NCI-H1417 treated with DMSO at 0.1 percent for 48 hours (cell line): ENCODE data around the gene CTNNBL1.

Experiments used
- DNase-seq: peaks from one replicate; lab custom pipeline; 2025; lab: John Stamatoyannopoulos, UW

Gene CTNNBL1

DNA sequence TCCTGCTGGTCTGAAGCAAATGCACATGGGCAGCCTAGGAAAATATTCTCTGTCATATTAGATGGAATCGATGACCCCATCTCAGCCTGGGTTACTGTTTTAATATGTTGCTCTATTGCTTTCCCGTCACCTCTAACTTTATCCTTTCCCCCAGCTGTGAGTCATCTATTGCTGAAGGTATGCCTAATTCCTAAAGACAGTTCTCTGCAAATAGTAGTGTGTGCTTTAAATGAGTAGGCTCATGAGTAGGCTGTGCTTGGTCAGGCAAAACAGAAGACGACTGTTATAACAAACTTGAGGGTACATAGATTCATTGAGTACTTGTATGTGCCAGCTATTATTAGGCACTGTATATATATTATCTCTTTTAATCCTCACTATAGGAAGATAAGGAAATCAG lies 47.2 kb downstream of the CTNNBL1 start:
- DNase-seq = no peak

- DNase-seq = no peak
These were observed 47.7 kb downstream of the CTNNBL1 start for GRCh38 chr20:37741570-37741969.

DNA sequence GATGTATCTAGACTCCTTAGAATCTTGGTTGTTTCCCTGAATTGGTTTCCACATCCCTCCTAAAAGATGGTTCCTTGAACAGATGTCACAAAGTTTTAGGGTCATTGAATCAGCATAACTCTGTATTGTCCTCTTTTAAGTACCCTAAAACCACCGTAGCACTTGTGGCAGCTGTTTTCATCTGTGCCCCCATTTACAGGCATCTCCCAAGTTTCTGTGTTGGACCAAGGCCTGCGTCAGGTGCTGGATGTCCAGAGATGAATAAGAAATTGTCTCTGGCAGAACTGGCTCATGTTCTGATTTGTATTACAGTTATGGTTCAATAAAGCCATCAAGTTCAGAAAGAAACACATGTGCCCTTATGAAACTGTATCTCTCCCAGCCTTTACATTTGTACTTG lies 48.3 kb downstream of the CTNNBL1 start:
- no peak for DNase-seq

GRCh38 chr20:37744347-37744746 lies 50.5 kb downstream of the CTNNBL1 start:
- DNase-seq = no peak

GRCh38 chr20:37745553-37745952 lies 51.7 kb downstream of the CTNNBL1 start:
- DNase-seq = no peak

DNA sequence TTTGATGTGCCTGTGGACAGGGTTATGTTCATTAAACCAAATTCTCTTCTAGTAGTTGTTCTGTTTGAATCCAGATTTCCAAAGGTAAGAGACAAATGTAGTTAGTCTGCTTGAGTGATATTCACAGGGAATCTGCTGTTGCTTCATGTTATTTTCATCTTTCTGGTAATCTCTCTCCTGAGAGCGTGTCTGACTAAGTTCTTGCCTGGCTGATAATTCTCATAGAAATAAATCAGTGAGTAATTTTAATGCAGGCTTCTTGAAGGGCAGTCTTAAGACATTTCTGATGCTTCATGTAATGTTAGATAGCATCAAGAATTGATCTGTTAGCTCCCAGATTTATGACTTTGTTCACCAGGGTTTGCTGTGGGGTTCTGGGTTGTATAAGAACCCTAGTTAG lies 54.2 kb downstream of the CTNNBL1 start:
- DNase-seq = no peak

DNA sequence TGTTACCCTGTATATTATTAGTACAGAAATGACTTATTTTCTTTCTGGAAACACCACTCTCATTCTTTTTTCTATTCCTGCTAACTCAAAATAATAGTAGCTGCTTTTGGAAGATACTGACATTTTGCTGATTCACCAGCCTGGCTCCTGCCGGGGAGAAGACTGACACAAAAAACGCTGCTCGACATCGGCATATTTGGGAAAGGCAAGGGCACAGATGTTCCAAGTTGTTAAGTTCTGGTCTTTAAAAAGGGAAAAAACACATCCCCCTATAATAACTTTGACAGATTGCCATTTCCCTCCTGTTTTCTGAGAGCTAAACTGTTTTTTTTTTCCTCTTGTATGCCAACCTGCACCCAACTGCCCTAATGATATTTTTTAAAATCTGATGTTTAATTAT lies 55.4 kb downstream of the CTNNBL1 start:
- DNase-seq = no peak

DNA sequence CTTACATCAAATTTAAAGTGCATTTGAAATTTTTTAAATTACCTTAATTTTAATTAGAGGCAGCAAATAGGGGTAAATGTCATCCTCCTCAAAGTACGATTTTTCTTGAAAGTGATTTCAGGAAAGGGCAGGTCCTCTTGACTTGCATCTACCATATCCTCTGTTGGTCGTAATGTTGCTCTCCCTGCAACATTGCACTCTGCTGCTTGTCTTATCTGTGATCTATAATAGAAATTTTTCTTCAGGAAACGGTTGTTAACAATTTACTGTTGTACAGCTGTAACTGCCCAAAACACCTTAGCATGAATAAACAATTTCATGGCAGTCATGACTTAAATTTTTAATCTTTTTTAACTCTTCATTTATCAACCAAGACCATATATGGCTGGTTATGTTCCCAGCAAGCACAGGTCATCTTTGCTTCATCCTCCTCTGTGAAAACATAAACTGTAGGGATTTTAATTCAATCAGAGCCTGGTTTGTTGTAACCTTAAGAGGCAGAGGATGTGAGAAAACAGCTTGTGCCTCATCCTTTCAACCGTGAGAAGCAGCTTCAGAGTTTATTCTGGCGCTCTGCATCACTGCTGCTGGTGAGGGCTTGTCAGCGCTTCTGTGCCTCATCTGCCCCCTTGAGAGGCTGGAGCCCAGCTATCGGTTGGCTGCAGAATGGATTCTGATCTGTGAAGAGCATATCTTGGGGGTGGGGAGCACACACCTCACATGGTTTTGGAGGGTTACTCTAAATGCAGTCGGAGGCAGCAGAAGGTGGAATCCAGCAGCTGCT lies 56.0 kb downstream of the CTNNBL1 start:
- no peak for DNase-seq

DNA sequence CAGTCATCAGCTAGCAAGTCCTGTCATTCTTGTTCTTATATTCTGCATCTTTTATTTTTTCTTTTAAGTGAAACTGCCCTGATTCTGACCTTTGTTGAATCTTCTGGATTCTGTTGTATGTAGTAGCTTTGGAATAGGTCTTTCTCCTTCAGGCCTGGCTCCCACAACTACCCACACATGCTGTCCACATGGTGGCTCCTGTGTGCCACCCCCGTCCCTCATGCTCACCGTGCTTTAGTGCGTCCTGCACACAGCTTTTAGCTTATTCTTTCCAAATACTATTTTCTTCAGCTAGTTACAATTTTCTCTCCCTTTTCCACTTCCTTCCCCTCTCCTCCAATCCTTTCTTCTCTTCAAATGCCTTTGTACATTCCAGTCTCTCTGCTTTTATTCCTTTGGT lies 61.8 kb downstream of the CTNNBL1 start:
- DNase-seq = no peak

- DNase-seq = no peak
These were observed 62.4 kb downstream of the CTNNBL1 start for GRCh38 chr20:37756234-37756633.

- DNase-seq = no peak
These were observed 63.7 kb downstream of the CTNNBL1 start for GRCh38 chr20:37757550-37757949.

GRCh38 chr20:37758332-37758731 lies 64.5 kb downstream of the CTNNBL1 start:
- DNase-seq = no peak

DNA sequence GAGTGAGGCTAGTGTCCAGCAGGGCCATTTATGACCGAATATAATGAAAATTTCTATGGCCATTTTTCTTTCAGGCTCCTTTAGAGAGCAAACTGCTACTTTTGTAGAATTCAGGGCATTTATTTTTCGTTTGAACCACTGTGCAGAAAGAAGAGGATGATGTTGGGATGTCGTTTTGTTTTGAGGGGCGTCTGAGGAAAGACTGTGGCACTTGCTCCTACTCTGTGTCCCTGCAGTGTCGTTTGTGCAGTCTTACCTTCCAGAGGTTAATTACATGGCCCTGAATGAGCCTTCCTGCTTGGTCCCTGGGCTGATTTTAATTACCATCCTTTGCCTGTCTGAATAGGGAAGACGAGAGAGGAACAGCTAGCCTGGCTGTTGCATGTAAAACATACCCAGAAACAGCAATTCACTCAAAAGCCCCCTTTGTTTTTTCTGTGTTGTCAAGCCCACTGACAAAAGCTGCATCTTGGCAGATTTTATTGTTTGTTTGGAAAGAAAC lies 65.3 kb downstream of the CTNNBL1 start:
- no peak for DNase-seq

- no peak for DNase-seq
These were observed 66.0 kb downstream of the CTNNBL1 start for GRCh38 chr20:37759761-37760209.

DNA sequence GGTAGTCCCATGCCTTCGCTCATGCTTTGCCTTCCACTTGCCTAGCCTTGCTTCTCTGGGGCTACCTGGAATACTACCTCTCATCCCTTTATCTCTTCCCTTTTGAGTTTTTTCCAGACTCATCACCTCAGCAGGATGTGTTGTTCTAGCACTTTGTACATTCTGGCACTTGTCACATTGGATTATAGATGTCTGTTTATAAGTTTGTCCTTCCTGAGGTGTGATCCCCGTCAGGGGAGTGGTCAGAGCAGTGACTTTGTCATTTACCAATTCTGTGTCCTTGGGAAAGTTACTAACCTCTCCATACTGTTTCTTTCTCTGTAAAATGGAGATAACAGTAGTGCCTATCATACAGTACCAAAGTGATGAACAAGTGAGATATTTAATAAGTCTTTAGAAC lies 66.5 kb downstream of the CTNNBL1 start:
- no peak for DNase-seq

DNA sequence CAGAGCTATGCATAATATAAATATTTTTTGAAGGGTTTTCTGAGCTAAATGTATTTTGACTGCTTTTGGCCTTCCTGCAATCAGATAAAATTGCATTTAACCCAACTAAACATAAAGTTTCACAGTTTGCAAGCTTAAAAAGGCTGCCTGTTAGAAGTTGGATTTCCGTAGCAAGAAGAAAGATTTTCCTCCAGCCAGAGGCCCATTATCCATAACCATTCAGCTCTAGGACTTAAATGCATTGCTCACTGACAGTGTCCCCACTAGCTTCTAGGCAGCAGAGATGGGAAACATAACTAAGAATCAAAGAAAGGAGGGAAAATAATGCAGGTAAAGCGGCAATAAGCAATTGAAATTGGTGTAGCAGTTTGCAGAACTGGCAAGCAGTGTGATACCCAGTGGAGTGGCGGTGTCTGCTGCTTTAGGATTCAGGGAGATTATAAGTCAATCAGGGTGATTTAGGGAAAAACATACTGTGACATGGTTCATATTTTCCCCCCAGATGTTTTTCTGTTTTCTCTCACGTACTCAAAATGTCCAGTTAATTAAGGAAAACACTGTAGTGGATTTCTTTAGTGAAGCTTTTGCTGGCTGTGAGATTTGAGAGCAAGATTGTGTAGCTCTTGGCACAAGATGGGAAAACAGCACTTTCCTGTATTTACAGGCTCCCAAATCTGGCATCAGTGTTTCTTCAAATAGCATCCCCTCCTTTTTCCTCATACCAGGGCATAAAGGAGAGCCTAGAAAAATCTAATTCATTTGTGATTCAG lies 69.1 kb downstream of the CTNNBL1 start:
- DNase-seq = no peak

DNA sequence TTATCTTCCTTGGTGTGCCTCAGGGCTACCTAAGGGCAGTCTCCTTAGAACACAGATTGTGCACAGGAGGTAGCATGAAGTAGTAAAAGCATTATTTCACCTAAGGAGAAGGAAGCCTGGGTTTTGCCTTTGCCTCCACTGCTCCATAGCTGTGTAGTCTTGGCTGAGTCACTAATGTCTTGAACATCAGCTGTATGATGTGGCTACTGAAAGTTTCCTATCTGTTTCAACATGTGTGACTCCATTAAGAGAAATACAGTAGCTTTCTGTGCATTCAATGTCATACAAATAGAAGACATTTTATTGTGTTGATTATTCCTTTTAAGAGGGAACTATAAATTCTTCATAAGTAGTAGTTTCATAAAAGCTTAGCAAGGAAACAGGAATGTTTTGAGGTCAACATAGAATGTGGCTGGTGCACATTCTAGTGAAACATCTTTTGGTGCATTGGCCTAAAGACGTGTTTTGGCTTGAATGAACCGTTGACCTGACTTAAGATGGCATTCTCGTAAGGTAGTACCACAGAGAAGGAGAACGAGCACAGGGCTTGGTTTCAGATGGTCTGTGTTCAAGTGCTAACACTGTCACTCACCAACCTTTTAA lies 70.6 kb downstream of the CTNNBL1 start:
- no peak for DNase-seq

DNA sequence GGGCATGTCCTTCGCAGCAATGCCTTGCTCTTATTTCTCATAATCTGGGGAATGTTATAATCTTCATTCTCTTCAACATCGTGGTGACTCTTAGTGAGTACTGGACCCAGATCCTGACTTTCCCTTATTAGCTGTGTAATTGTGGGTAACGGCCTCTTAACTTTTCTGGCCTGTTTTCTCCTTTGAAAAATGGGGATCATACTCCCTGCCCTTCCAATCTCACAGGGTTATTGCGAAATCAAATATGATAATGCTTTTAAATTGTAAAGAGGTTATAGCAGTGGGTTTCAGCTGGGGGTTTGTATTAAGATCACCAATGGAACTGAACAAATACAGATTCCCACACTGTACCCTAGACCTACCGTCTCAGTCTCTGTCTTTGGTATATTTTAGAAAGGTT lies 77.1 kb downstream of the CTNNBL1 start:
- no peak for DNase-seq

GRCh38 chr20:37773291-37773826 lies 79.5 kb downstream of the CTNNBL1 start:
- DNase-seq = peak; percentile 20

- no peak for DNase-seq
These were observed 80.3 kb downstream of the CTNNBL1 start for GRCh38 chr20:37774156-37774555.

- no peak for DNase-seq
These were observed 81.4 kb downstream of the CTNNBL1 start for GRCh38 chr20:37775200-37775599.

GRCh38 chr20:37776049-37776448 lies 82.2 kb downstream of the CTNNBL1 start:
- no peak for DNase-seq

GRCh38 chr20:37776526-37776925 lies 82.7 kb downstream of the CTNNBL1 start:
- no peak for DNase-seq
